Fibroblast of lung (primary cell): ENCODE measurements around the gene GABRG3.

Experiments
- CTCF ChIP-seq, 2 donors: IDR thresholded peaks in 1 of 2; conservative IDR thresholded peaks in 1 of 2; 1 replicate in 1 of 2; 2 replicates in 1 of 2; pipeline ENCODE4 v1.5.1; 2011 to 2012; ENCODE audit warnings: low read length in 2 of 2, control low read depth in 1 of 2, inconsistent platforms in 1 of 2, low read depth in 1 of 2, mild to moderate bottlenecking in 1 of 2
- EZH2 ChIP-seq: IDR thresholded peaks from 2 replicates; pipeline ENCODE4 v1.5.1; 2012; ENCODE audit warnings: low read length, control low read depth, mild to moderate bottlenecking; ENCODE audit errors: missing control alignments

GRCh38 chr15:26985050-26985449, 14.1 kb downstream of the GABRG3 start:
- TF ChIP-seq CTCF (conservative IDR thresholded peaks at IDR 0.05 in 1 of 2, IDR thresholded peaks at IDR 0.05 in 1 of 2; ENCODE audit: low read depth in 1 of 2, low read length in 2 of 2) (no peak), EZH2 (no peak)
